Measurements from ENCODE around the gene IL1RAPL2.
"Not testable (repeated sequence)": the region's sequence is repeated elsewhere in the genome, so short reads cannot be mapped to it uniquely, and the experiment has no call there.

IL1RAPL2 gene

GRCh38 chrX:105564501-105564900 lies 998.5 kb downstream of the IL1RAPL2 start:
- no peak for DNase-seq (ENCODE audit: low read depth in 2 of 3, low spot score in 1 of 3)

- DNase-seq (ENCODE audit: low read depth in 2 of 3, low spot score in 1 of 3), result no peak
Observed at GRCh38 chrX:105565856-105566255, 999.9 kb downstream of the IL1RAPL2 start.

- DNase-seq (ENCODE audit: low read depth in 2 of 3, low spot score in 1 of 3), result no peak
Observed at GRCh38 chrX:105567082-105567481, 1001.1 kb downstream of the IL1RAPL2 start.

- no peak for DNase-seq (ENCODE audit: low read depth in 2 of 3, low spot score in 1 of 3)
Observed at GRCh38 chrX:105608745-105609144, 1042.7 kb downstream of the IL1RAPL2 start.

GRCh38 chrX:105609530-105609929 lies 1043.5 kb downstream of the IL1RAPL2 start:
- DNase-seq (ENCODE audit: low read depth in 2 of 3, low spot score in 1 of 3), result no peak

GRCh38 chrX:105610411-105610810 lies 1044.4 kb downstream of the IL1RAPL2 start:
- no peak for DNase-seq (ENCODE audit: low read depth in 2 of 3, low spot score in 1 of 3)

GRCh38 chrX:105618393-105619101 lies 1052.5 kb downstream of the IL1RAPL2 start:
- DNase-seq (ENCODE audit: low read depth in 2 of 3, low spot score in 1 of 3), result no peak

GRCh38 chrX:105634180-105634579 lies 1068.2 kb downstream of the IL1RAPL2 start:
- no peak for DNase-seq (ENCODE audit: low read depth in 2 of 3, low spot score in 1 of 3)

GRCh38 chrX:105635794-105636193 lies 1069.8 kb downstream of the IL1RAPL2 start:
- DNase-seq (ENCODE audit: low read depth in 2 of 3, low spot score in 1 of 3), result no peak

GRCh38 chrX:105636667-105637066 lies 1070.7 kb downstream of the IL1RAPL2 start:
- DNase-seq (ENCODE audit: low read depth in 2 of 3, low spot score in 1 of 3), result no peak

GRCh38 chrX:105645667-105646357 lies 1079.8 kb downstream of the IL1RAPL2 start:
- DNase-seq (ENCODE audit: low read depth in 2 of 3, low spot score in 1 of 3), result no peak

- no peak for DNase-seq (ENCODE audit: low read depth in 2 of 3, low spot score in 1 of 3)
Observed at GRCh38 chrX:105646592-105647372, 1080.8 kb downstream of the IL1RAPL2 start.

GRCh38 chrX:105647749-105648148 lies 1081.8 kb downstream of the IL1RAPL2 start:
- no peak for DNase-seq (ENCODE audit: low read depth in 2 of 3, low spot score in 1 of 3)

- no peak for DNase-seq (ENCODE audit: low read depth in 2 of 3, low spot score in 1 of 3)
Observed at GRCh38 chrX:105648732-105649131, 1082.7 kb downstream of the IL1RAPL2 start.

GRCh38 chrX:105650577-105650976 lies 1084.6 kb downstream of the IL1RAPL2 start:
- DNase-seq (ENCODE audit: low read depth in 2 of 3, low spot score in 1 of 3), result no peak

GRCh38 chrX:105650986-105651385 lies 1085.0 kb downstream of the IL1RAPL2 start:
- DNase-seq (ENCODE audit: low read depth in 2 of 3, low spot score in 1 of 3), result no peak

- no peak for DNase-seq (ENCODE audit: low read depth in 2 of 3, low spot score in 1 of 3)
Observed at GRCh38 chrX:105653891-105654290, 1087.9 kb downstream of the IL1RAPL2 start.

- DNase-seq (ENCODE audit: low read depth in 2 of 3, low spot score in 1 of 3), result no peak
Observed at GRCh38 chrX:105658136-105658535, 1092.1 kb downstream of the IL1RAPL2 start.

GRCh38 chrX:105662248-105662647 lies 1096.2 kb downstream of the IL1RAPL2 start:
- DNase-seq (ENCODE audit: low read depth in 2 of 3, low spot score in 1 of 3), result no peak

GRCh38 chrX:105664243-105664642 lies 1098.2 kb downstream of the IL1RAPL2 start:
- no peak for DNase-seq (ENCODE audit: low read depth in 2 of 3, low spot score in 1 of 3)

GRCh38 chrX:105684288-105684687 lies 1118.3 kb downstream of the IL1RAPL2 start:
- not testable (repeated sequence) for DNase-seq (ENCODE audit: low read depth in 2 of 3, low spot score in 1 of 3)

GRCh38 chrX:105694839-105695238 lies 1128.8 kb downstream of the IL1RAPL2 start:
- no peak for DNase-seq (ENCODE audit: low read depth in 2 of 3, low spot score in 1 of 3)
